ENCODE measurements around the gene RTN1. TPM values are rescaled to one million over a fixed set of nuclear protein-coding genes. Genes with fewer than 3 reads are reported as not detected.
A peak's percentile ranks its signal among the peaks of the same experiment; 100 is the strongest.

RTN1 gene
- total and polyA plus RNA-seq, 9 of the 15 experiments (the other 6 are each of a cell fraction or from before 2014, with no cell fraction given) = 0.03 to 0.09 TPM; not detected in 7

GRCh38 chr14:59576332-59577294 is 294.0 kb downstream of the RTN1 start, which contains the start of gene CCDC175 (continued):
- TF ChIP-seq REST (IDR thresholded peaks at IDR 0.05; ENCODE audit: borderline replicate concordance) = peak; percentile 62
- no peak for TF ChIP-seq REST (CRISPR knock-in tag; IDR thresholded peaks at IDR 0.05; ENCODE audit: low read depth)
- TF ChIP-seq DEAF1 (CRISPR knock-in tag; IDR thresholded peaks at IDR 0.05) = peak; percentile 53; the same call in 1 of the 2 replicates
- TF ChIP-seq CTCFL (IDR thresholded peaks at IDR 0.05; ENCODE audit: borderline replicate concordance, insufficient read depth, low read depth, low read length, poor library complexity, severe bottlenecking) = peak; percentile 76
- TF ChIP-seq DLX4 (CRISPR knock-in tag; IDR thresholded peaks at IDR 0.05) = no peak
- TF ChIP-seq RFX1 (IDR thresholded peaks at IDR 0.05) = peak; percentile 95
- no peak for TF ChIP-seq SETDB1 (IDR thresholded peaks at IDR 0.05; ENCODE audit: low read length)
- TF ChIP-seq ID3 (CRISPR knock-in tag; IDR thresholded peaks at IDR 0.05) = no peak
- 0 out of 2 replicates have a peak, but pooled peaks have one; percentile 18 for TF ChIP-seq ID3 (tag; IDR thresholded peaks at IDR 0.05)
- TF ChIP-seq PHF20 (IDR thresholded peaks at IDR 0.05; ENCODE audit: partially characterized antibody) = no peak
- TF ChIP-seq RCOR1 (IDR thresholded peaks at IDR 0.05; ENCODE audit: borderline replicate concordance in 1 of 2, low read depth in 2 of 2, low read length in 2 of 2) = 0 out of 4 replicates have a peak, but pooled peaks of 1 of the 2 experiments have one; percentile 15
- TF ChIP-seq JUNB (CRISPR knock-in tag; conservative IDR thresholded peaks at IDR 0.05) = no peak
- TF ChIP-seq STAG1 (CRISPR knock-in tag; IDR thresholded peaks at IDR 0.05; ENCODE audit: borderline replicate concordance) = peak; percentile 54; the same call in 1 of the 2 replicates

Measured in K562 (cell line).